HepG2 (cell line): ENCODE measurements around the gene PGPEP1. TPM values are rescaled to one million over a fixed set of nuclear protein-coding genes. Genes with fewer than 3 reads are reported as not detected.
A peak's percentile ranks its signal among the peaks of the same experiment; 100 is the strongest.

ENCODE experiments used
- HOXA9 ChIP-seq: sonication (generic); formaldehyde crosslinking; IDR thresholded peaks from 2 replicates; pipeline ENCODE4 v1.8.1; 2022; ENCODE audit warnings: missing genetic modification reagents, mild to moderate bottlenecking, moderate library complexity, borderline replicate concordance
- KDM6A ChIP-seq: IDR thresholded peaks from 2 replicates; pipeline ENCODE4 v1.6.1; 2016; ENCODE audit warnings: low read depth
- KLF12 ChIP-seq: sonication (generic); formaldehyde crosslinking; IDR thresholded peaks from 2 replicates; pipeline ENCODE4 v1.4.0; 2020; ENCODE audit warnings: missing genetic modification reagents, borderline replicate concordance
- RFX5 ChIP-seq: IDR thresholded peaks from 2 replicates; pipeline ENCODE4 v1.6.1; 2011; ENCODE audit warnings: low read depth, low read length, improper control_type of control experiment
- SRSF1 ChIP-seq: fragments of 200-400 bp; formaldehyde crosslinking; optimal IDR thresholded peaks from 2 replicates; pipeline ENCODE3; 2017; ENCODE audit warnings: mild to moderate bottlenecking, low read depth, low read length, moderate library complexity
- U2AF1 ChIP-seq: fragments of 200-400 bp; formaldehyde crosslinking; optimal IDR thresholded peaks from 2 replicates; pipeline ENCODE3; 2017; ENCODE audit warnings: mild to moderate bottlenecking, low read depth, low read length
- ZNF180 ChIP-seq: sonication (generic); formaldehyde crosslinking; IDR thresholded peaks from 2 replicates; pipeline ENCODE4 v1.4.0; 2020; ENCODE audit warnings: low read depth, missing genetic modification reagents, borderline replicate concordance
- ZNF431 ChIP-seq: sonication (generic); formaldehyde crosslinking; IDR thresholded peaks from 2 replicates; pipeline ENCODE4 v1.9.0; 2022; ENCODE audit warnings: missing genetic modification reagents, low read depth, mild to moderate bottlenecking, borderline replicate concordance
- ZNF768 ChIP-seq: sonication (generic); formaldehyde crosslinking; IDR thresholded peaks from 2 replicates; pipeline ENCODE4 v1.4.0; 2020; ENCODE audit warnings: missing genetic modification reagents
- ZNF83 ChIP-seq: sonication (generic); formaldehyde crosslinking; IDR thresholded peaks from 2 replicates; pipeline ENCODE4 v1.4.0; 2020; ENCODE audit warnings: missing genetic modification reagents, mild to moderate bottlenecking, borderline replicate concordance
- ZSCAN12 ChIP-seq: sonication (generic); formaldehyde crosslinking; IDR thresholded peaks from 2 replicates; pipeline ENCODE4 v1.9.0; 2021; ENCODE audit warnings: mild to moderate bottlenecking, missing genetic modification reagents
- ZZZ3 ChIP-seq: sonication (generic); formaldehyde crosslinking; IDR thresholded peaks from 2 replicates; pipeline ENCODE4 v1.4.0; 2020; ENCODE audit warnings: missing genetic modification reagents, mild to moderate bottlenecking, borderline replicate concordance
- polyA plus RNA-seq, 8 experiments: library from polyadenylated mRNA; depleted of rRNA in 3 of 8; stranded (reverse) in 7 of 8; unstranded in 1 of 8; fragments of >200 nt; fragmentation: Illumina TruSeq in 4 of 8; extraction: Trizol in 4 of 8; gene quantifications; 2 replicates each; pipeline versions ENCODE4 v1.2.1 to v1.2.3, GENCODE V29; 2011 to 2016; ENCODE audit warnings: low read depth in 4 of 8, missing spikeins in 1 of 8, mixed read lengths in 1 of 8; ENCODE audit not compliant: insufficient read depth in 1 of 8
- total RNA-seq, 5 experiments: library from RNA; depleted of rRNA; stranded (reverse); fragments of >200 nt; fragmentation: Illumina TruSeq; extraction: Trizol; gene quantifications; 2 replicates each; pipeline ENCODE4 v1.2.3, GENCODE V29; 2016; ENCODE audit warnings: low read depth in 1 of 5
- TF ChIP-seq, protein P1 (sequence below): sonication (generic); formaldehyde crosslinking; IDR thresholded peaks from 2 replicates; pipeline ENCODE4 v1.5.1; 2020; ENCODE audit warnings: mild to moderate bottlenecking, missing genetic modification reagents, borderline replicate concordance
- TF ChIP-seq, protein P2 (sequence below): sonication (generic); formaldehyde crosslinking; conservative IDR thresholded peaks from 2 replicates; pipeline ENCODE4 v1.5.0; 2020; ENCODE audit warnings: missing genetic modification reagents
- TF ChIP-seq, protein P3 (sequence below): sonication (generic); formaldehyde crosslinking; IDR thresholded peaks from 2 replicates; pipeline ENCODE4 v1.4.0; 2020; ENCODE audit warnings: missing genetic modification reagents, borderline replicate concordance
- TF ChIP-seq, protein P4 (sequence below): sonication (generic); formaldehyde crosslinking; IDR thresholded peaks from 2 replicates; pipeline ENCODE4 v1.9.0; 2021; ENCODE audit warnings: missing genetic modification reagents, borderline replicate concordance

PGPEP1 gene
- total and polyA plus RNA-seq, 2 of the 13 experiments (the other 11 are each of a cell fraction or from before 2014, with no cell fraction given) = 53.1 to 56.6 TPM

DNA sequence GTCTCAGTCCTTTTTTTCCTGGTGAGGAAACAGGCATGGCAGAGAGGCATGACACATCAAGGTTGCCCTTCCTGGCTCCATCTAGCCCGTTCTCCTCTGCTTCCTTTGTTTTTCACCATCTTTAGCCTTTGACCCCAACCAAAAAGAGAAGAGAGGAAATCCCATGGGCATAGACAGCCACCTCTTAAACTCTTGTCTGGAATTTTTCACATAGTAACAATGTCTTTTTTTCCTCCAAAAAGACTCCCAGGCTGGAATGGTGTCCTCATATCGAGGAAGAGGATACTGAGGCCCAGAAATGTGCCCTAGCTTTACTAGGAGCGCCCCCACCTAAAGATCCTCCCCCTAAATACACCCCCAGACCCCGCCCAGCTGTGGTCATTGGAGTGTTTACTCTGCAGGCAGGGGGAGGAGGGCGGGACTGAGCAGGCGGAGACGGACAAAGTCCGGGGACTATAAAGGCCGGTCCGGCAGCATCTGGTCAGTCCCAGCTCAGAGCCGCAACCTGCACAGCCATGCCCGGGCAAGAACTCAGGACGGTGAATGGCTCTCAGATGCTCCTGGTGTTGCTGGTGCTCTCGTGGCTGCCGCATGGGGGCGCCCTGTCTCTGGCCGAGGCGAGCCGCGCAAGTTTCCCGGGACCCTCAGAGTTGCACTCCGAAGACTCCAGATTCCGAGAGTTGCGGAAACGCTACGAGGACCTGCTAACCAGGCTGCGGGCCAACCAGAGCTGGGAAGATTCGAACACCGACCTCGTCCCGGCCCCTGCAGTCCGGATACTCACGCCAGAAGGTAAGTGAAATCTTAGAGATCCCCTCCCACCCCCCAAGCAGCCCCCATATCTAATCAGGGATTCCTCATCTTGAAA is 45.5 kb downstream of the PGPEP1 start, which contains the start of gene GDF15 (continued):
- TF ChIP-seq ZNF180 (CRISPR knock-in tag) (peak; percentile 96; the same call in 1 of the 2 replicates), HOXA9 (CRISPR knock-in tag) (no peak), ZSCAN12 (CRISPR knock-in tag) (peak; percentile 93), ZNF768 (CRISPR knock-in tag) (peak; percentile 88), KDM6A (no peak; the same call in none of the 2 replicates), ZNF431 (peak; percentile 62; the same call in 1 of the 2 replicates), ZNF83 (CRISPR knock-in tag) (peak; percentile 72; the same call in 1 of the 2 replicates), U2AF1 (peak; percentile 100), SRSF1 (peak; percentile 86), KLF12 (peak; percentile 94), ZZZ3 (peak; percentile 87), RFX5 (no peak)
- TF ChIP-seq, protein P1, sequence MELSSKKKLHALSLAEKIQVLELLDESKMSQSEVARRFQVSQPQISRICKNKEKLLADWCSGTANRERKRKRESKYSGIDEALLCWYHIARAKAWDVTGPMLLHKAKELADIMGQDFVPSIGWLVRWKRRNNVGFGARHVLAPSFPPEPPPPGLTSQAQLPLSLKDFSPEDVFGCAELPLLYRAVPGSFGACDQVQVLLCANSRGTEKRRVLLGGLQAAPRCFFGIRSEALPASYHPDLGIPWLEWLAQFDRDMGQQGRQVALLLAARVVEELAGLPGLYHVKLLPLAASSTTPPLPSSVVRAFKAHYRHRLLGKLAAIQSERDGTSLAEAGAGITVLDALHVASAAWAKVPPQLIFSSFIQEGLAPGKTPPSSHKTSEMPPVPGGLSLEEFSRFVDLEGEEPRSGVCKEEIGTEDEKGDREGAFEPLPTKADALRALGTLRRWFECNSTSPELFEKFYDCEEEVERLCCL = no peak
- TF ChIP-seq, protein P2, sequence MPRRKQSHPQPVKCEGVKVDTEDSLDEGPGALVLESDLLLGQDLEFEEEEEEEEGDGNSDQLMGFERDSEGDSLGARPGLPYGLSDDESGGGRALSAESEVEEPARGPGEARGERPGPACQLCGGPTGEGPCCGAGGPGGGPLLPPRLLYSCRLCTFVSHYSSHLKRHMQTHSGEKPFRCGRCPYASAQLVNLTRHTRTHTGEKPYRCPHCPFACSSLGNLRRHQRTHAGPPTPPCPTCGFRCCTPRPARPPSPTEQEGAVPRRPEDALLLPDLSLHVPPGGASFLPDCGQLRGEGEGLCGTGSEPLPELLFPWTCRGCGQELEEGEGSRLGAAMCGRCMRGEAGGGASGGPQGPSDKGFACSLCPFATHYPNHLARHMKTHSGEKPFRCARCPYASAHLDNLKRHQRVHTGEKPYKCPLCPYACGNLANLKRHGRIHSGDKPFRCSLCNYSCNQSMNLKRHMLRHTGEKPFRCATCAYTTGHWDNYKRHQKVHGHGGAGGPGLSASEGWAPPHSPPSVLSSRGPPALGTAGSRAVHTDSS (CRISPR knock-in tag) = peak; percentile 95; the same call in 1 of the 2 replicates
- TF ChIP-seq, protein P3, sequence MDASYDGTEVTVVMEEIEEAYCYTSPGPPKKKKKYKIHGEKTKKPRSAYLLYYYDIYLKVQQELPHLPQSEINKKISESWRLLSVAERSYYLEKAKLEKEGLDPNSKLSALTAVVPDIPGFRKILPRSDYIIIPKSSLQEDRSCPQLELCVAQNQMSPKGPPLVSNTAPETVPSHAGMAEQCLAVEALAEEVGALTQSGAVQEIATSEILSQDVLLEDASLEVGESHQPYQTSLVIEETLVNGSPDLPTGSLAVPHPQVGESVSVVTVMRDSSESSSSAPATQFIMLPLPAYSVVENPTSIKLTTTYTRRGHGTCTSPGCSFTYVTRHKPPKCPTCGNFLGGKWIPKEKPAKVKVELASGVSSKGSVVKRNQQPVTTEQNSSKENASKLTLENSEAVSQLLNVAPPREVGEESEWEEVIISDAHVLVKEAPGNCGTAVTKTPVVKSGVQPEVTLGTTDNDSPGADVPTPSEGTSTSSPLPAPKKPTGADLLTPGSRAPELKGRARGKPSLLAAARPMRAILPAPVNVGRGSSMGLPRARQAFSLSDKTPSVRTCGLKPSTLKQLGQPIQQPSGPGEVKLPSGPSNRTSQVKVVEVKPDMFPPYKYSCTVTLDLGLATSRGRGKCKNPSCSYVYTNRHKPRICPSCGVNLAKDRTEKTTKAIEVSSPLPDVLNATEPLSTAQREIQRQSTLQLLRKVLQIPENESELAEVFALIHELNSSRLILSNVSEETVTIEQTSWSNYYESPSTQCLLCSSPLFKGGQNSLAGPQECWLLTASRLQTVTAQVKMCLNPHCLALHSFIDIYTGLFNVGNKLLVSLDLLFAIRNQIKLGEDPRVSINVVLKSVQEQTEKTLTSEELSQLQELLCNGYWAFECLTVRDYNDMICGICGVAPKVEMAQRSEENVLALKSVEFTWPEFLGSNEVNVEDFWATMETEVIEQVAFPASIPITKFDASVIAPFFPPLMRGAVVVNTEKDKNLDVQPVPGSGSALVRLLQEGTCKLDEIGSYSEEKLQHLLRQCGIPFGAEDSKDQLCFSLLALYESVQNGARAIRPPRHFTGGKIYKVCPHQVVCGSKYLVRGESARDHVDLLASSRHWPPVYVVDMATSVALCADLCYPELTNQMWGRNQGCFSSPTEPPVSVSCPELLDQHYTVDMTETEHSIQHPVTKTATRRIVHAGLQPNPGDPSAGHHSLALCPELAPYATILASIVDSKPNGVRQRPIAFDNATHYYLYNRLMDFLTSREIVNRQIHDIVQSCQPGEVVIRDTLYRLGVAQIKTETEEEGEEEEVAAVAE (CRISPR knock-in tag) = no peak; the same call in 1 of the 2 replicates
- TF ChIP-seq, protein P4, sequence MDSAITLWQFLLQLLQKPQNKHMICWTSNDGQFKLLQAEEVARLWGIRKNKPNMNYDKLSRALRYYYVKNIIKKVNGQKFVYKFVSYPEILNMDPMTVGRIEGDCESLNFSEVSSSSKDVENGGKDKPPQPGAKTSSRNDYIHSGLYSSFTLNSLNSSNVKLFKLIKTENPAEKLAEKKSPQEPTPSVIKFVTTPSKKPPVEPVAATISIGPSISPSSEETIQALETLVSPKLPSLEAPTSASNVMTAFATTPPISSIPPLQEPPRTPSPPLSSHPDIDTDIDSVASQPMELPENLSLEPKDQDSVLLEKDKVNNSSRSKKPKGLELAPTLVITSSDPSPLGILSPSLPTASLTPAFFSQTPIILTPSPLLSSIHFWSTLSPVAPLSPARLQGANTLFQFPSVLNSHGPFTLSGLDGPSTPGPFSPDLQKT (CRISPR knock-in tag) = peak; percentile 91; the same call in 1 of the 2 replicates
